LoVo (cell line): Measurements from ENCODE around the gene SP140L.
"Not testable (repeated sequence)": the region's sequence is repeated elsewhere in the genome, so short reads cannot be mapped to it uniquely, and the experiment has no call there.

ENCODE experiments used
- DNase-seq: peaks from one replicate; pipeline ENCODE4 v3.0.0-alpha.2; 2016; ENCODE audit warnings: low spot score

SP140L gene

GRCh38 chr2:230326453-230327417 lies at the start of gene SP140L:
Gene SP140L (plus strand): TSS chr2:230327193. CDS start chr2:230327270, 77 bp downstream.
- peak; percentile 85 for DNase-seq

GRCh38 chr2:230282936-230283335 lies 44.1 kb upstream of the SP140L start:
- no peak for DNase-seq

- DNase-seq, result no peak
These were observed 40.9 kb upstream of the SP140L start for GRCh38 chr2:230286048-230286447.

- DNase-seq, result peak; percentile 24
These were observed 37.7 kb upstream of the SP140L start for GRCh38 chr2:230289311-230289710.

- no peak for DNase-seq
These were observed 31.8 kb upstream of the SP140L start for GRCh38 chr2:230295192-230295591.

- DNase-seq, result no peak
These were observed 30.1 kb upstream of the SP140L start for GRCh38 chr2:230296917-230297316.

GRCh38 chr2:230299618-230300017 lies 27.4 kb upstream of the SP140L start:
- DNase-seq, result no peak

- no peak for DNase-seq
These were observed 21.3 kb upstream of the SP140L start for GRCh38 chr2:230305416-230306275.

- DNase-seq, result no peak
These were observed 20.5 kb upstream of the SP140L start for GRCh38 chr2:230306474-230306873.

- DNase-seq, result no peak
These were observed 19.5 kb upstream of the SP140L start for GRCh38 chr2:230307485-230307884.

GRCh38 chr2:230308402-230309000 lies 18.5 kb upstream of the SP140L start:
- no peak for DNase-seq

GRCh38 chr2:230310792-230311191 lies 16.2 kb upstream of the SP140L start:
- not testable (repeated sequence) for DNase-seq

- DNase-seq, result not testable (repeated sequence)
These were observed 15.4 kb upstream of the SP140L start for GRCh38 chr2:230311634-230312033.

GRCh38 chr2:230312638-230313037 lies 14.4 kb upstream of the SP140L start:
- no peak for DNase-seq

- DNase-seq, result no peak
These were observed 9.6 kb upstream of the SP140L start for GRCh38 chr2:230317366-230317765.

- DNase-seq, result no peak
These were observed 8.5 kb upstream of the SP140L start for GRCh38 chr2:230318190-230319121.

- no peak for DNase-seq
These were observed 7.7 kb upstream of the SP140L start for GRCh38 chr2:230319211-230319862.

- no peak for DNase-seq
These were observed 6.0 kb upstream of the SP140L start for GRCh38 chr2:230321031-230321430.

- DNase-seq, result no peak
These were observed 4.2 kb upstream of the SP140L start for GRCh38 chr2:230322561-230323384.
